Smooth muscle cell (in vitro differentiated cells): ENCODE measurements around the gene DCAF17. TPM values are rescaled to one million over a fixed set of nuclear protein-coding genes. Genes with fewer than 3 reads are reported as not detected.
"Not testable (repeated sequence)": the region's sequence is repeated elsewhere in the genome, so short reads cannot be mapped to it uniquely, and the experiment has no call there.

Experiments
- DNase-seq: peaks from one replicate; lab custom pipeline; 2025; ENCODE audit not compliant: unreplicated experiment; lab: John Stamatoyannopoulos, UW
- H2AFZ ChIP-seq: fragments of 200-600 bp; sonication (generic); 2 replicates; pipeline ENCODE4 v1.6.0; 2016; ENCODE audit warnings: antibody characterized with exemption, low read depth, mild to moderate bottlenecking
- H3F3A ChIP-seq: fragments of 200-600 bp; sonication (generic); 2 replicates; pipeline ENCODE4 v1.6.0; 2017; ENCODE audit warnings: antibody characterized with exemption, low read depth
- H3K27ac ChIP-seq: fragments of 200-600 bp; sonication (generic); 2 replicates; pipeline ENCODE4 v1.5.1; 2016; ENCODE audit warnings: low read depth, mild to moderate bottlenecking
- H3K27me3 ChIP-seq: fragments of 200-600 bp; sonication (generic); 2 replicates; pipeline ENCODE4 v1.6.1; 2016; ENCODE audit warnings: low read depth, mild to moderate bottlenecking
- H3K36me3 ChIP-seq: fragments of 200-600 bp; sonication (generic); 2 replicates; pipeline ENCODE4 v1.5.1; 2016; ENCODE audit warnings: low read depth
- H3K4me1 ChIP-seq: fragments of 200-600 bp; sonication (generic); 2 replicates; pipeline ENCODE4 v1.5.1; 2016; ENCODE audit warnings: low read depth
- H3K4me2 ChIP-seq: fragments of 200-600 bp; sonication (generic); 2 replicates; pipeline ENCODE4 v1.6.0; 2016; ENCODE audit warnings: mild to moderate bottlenecking
- H3K4me3 ChIP-seq: fragments of 200-600 bp; sonication (generic); 2 replicates; pipeline ENCODE4 v1.5.1; 2016; ENCODE audit warnings: mild to moderate bottlenecking
- H3K79me2 ChIP-seq: fragments of 200-600 bp; sonication (generic); 2 replicates; pipeline ENCODE4 v1.6.0; 2016; ENCODE audit warnings: low read depth, mild to moderate bottlenecking
- H3K9ac ChIP-seq: fragments of 200-600 bp; sonication (generic); 2 replicates; pipeline ENCODE4 v1.6.0; 2016; ENCODE audit warnings: low read depth
- H3K9me3 ChIP-seq: fragments of 200-600 bp; sonication (generic); replicated peaks from 2 replicates; pipeline ENCODE4 v1.5.1; 2016; ENCODE audit warnings: low read depth
- H4K20me1 ChIP-seq: fragments of 200-600 bp; sonication (generic); 2 replicates; pipeline ENCODE4 v1.6.0; 2016; ENCODE audit warnings: low read depth
- WGBS: methylation state at CpG from one replicate; pipeline ENCODE4 v1.1.7; 2016; ENCODE audit warnings: low lambda C conversion rate; 5-methylcytosine and 5-hydroxymethylcytosine counted together
- polyA plus RNA-seq: library from polyadenylated mRNA; unstranded; fragments of >200 nt; fragmentation: Nextera tagmentation; extraction: Ambion mirVana; gene quantifications from 2 replicates; pipeline ENCODE4 v1.2.1, GENCODE V29; 2016
- total RNA-seq: library from RNA; depleted of rRNA; stranded (reverse); fragments of >200 nt; gene quantifications from 2 replicates; pipeline ENCODE4 v1.2.3, GENCODE V29; 2014
- TF ChIP-seq, protein P1 (sequence below): fragments of 200-600 bp; sonication (generic); IDR thresholded peaks from 2 replicates; pipeline ENCODE4 v1.5.1; 2017; ENCODE audit warnings: borderline replicate concordance, mild to moderate bottlenecking, antibody characterized with exemption; ENCODE audit not compliant: insufficient read depth, poor library complexity, severe bottlenecking

The DCAF17 gene
- total and polyA plus RNA-seq, 2 experiments from 2014 or later: 4.3 to 17.2 TPM

- Histone ChIP-seq H3K27ac (peak overlapping the region; percentile 42), H3K4me3 (no peak overlapping the region), H3K9me3 (no peaks in the 10 kb centered on the region), H3K4me2 (no peak overlapping the region), H3F3A (no peaks in the 10 kb centered on the region), H3K27me3 (no peaks in the 10 kb centered on the region), H3K4me1 (peaks cover 16% of the 10 kb centered on the region), H3K36me3 (no peaks in the 10 kb centered on the region), H3K79me2 (peaks cover 16% of the 10 kb centered on the region), H4K20me1 (peaks cover under 1% of the 10 kb centered on the region), H3K9ac (no peak overlapping the region), H2AFZ (no peak overlapping the region)
- TF ChIP-seq, protein P1, sequence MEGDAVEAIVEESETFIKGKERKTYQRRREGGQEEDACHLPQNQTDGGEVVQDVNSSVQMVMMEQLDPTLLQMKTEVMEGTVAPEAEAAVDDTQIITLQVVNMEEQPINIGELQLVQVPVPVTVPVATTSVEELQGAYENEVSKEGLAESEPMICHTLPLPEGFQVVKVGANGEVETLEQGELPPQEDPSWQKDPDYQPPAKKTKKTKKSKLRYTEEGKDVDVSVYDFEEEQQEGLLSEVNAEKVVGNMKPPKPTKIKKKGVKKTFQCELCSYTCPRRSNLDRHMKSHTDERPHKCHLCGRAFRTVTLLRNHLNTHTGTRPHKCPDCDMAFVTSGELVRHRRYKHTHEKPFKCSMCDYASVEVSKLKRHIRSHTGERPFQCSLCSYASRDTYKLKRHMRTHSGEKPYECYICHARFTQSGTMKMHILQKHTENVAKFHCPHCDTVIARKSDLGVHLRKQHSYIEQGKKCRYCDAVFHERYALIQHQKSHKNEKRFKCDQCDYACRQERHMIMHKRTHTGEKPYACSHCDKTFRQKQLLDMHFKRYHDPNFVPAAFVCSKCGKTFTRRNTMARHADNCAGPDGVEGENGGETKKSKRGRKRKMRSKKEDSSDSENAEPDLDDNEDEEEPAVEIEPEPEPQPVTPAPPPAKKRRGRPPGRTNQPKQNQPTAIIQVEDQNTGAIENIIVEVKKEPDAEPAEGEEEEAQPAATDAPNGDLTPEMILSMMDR: no peak
- 79% methylated on average over 1 of the region's 1 CpG for WGBS
- no peak for DNase-seq
Measured at GRCh38 chr2:171411214-171411613, 22.8 kb upstream of the DCAF17 start.

GRCh38 chr2:171411791-171412483 is 22.1 kb upstream of the DCAF17 start:
- 96% methylated on average over 2 of the region's 2 CpGs for WGBS
- Histone ChIP-seq H3K9me3 (no peaks in the 10 kb centered on the region), H3K4me1 (peaks cover 16% of the 10 kb centered on the region), H2AFZ (no peak overlapping the region), H3K9ac (no peak overlapping the region), H3K27me3 (no peaks in the 10 kb centered on the region), H4K20me1 (peaks cover 7% of the 10 kb centered on the region), H3K4me3 (no peak overlapping the region), H3K27ac (no peak overlapping the region), H3K36me3 (no peaks in the 10 kb centered on the region), H3K79me2 (peaks cover 16% of the 10 kb centered on the region), H3F3A (no peaks in the 10 kb centered on the region), H3K4me2 (no peak overlapping the region)
- DNase-seq: no peak
- TF ChIP-seq, protein P1: no peak

GRCh38 chr2:171412571-171413175 is 21.4 kb upstream of the DCAF17 start:
- Histone ChIP-seq H3K4me3 (no peak overlapping the region), H4K20me1 (peaks cover 7% of the 10 kb centered on the region), H2AFZ (no peak overlapping the region), H3K79me2 (peaks cover 16% of the 10 kb centered on the region), H3K4me1 (peaks cover 16% of the 10 kb centered on the region), H3K27ac (no peak overlapping the region), H3K9me3 (no peaks in the 10 kb centered on the region), H3K27me3 (no peaks in the 10 kb centered on the region), H3K4me2 (no peak overlapping the region), H3K36me3 (no peaks in the 10 kb centered on the region), H3F3A (no peaks in the 10 kb centered on the region), H3K9ac (no peak overlapping the region)
- TF ChIP-seq, protein P1: no peak
- WGBS: 98% methylated on average over 2 of the region's 2 CpGs
- DNase-seq: no peak

GRCh38 chr2:171414645-171415044 is 19.4 kb upstream of the DCAF17 start:
- not testable (repeated sequence) for H3K4me3 ChIP-seq, H3K27me3 ChIP-seq, H3K27ac ChIP-seq, H3F3A ChIP-seq, H3K36me3 ChIP-seq, DNase-seq, H3K4me2 ChIP-seq, H3K9me3 ChIP-seq, H2AFZ ChIP-seq, H3K9ac ChIP-seq, H4K20me1 ChIP-seq
- H3K79me2 ChIP-seq: peaks cover 16% of the 10 kb centered on the region
- WGBS: 76% methylated on average over 4 of the region's 4 CpGs
- peaks cover 11% of the 10 kb centered on the region for H3K4me1 ChIP-seq
